HUES64 (cell line): ENCODE results near the gene ACACB.

Source experiments
- H3K27ac ChIP-seq: 2 replicates; pipeline ENCODE4 v1.7.0; 2013; ENCODE audit warnings: low read depth, low read length, inconsistent platforms
- H3K27me3 ChIP-seq: 2 replicates; pipeline ENCODE4 v1.6.1; 2013; ENCODE audit warnings: mild to moderate bottlenecking, low read length; ENCODE audit not compliant: insufficient read depth
- H3K36me3 ChIP-seq: 2 replicates; pipeline ENCODE4 v1.6.1; 2013; ENCODE audit warnings: mild to moderate bottlenecking, low read length; ENCODE audit not compliant: insufficient read depth
- H3K4me1 ChIP-seq: 2 replicates; pipeline ENCODE4 v1.6.1; 2013; ENCODE audit warnings: mild to moderate bottlenecking, low read length, moderate library complexity; ENCODE audit not compliant: insufficient read depth
- H3K4me3 ChIP-seq: 2 replicates; pipeline ENCODE4 v1.5.1; 2013; ENCODE audit warnings: mild to moderate bottlenecking, low read length, moderate library complexity
- H3K9ac ChIP-seq: 2 replicates; pipeline ENCODE4 v1.6.1; 2013; ENCODE audit warnings: mild to moderate bottlenecking, low read depth, low read length
- H3K9me3 ChIP-seq: 2 replicates; pipeline ENCODE4 v1.6.1; 2013; ENCODE audit warnings: low read depth, low read length; ENCODE audit not compliant: insufficient read depth
- WGBS: fragments of 150-250, 120-280 bp; methylation state at CpG from one replicate; pipeline ENCODE4 v1.1.7; 2013; ENCODE audit warnings: missing lambda C conversion rate; 5-methylcytosine and 5-hydroxymethylcytosine counted together

Gene ACACB

DNA sequence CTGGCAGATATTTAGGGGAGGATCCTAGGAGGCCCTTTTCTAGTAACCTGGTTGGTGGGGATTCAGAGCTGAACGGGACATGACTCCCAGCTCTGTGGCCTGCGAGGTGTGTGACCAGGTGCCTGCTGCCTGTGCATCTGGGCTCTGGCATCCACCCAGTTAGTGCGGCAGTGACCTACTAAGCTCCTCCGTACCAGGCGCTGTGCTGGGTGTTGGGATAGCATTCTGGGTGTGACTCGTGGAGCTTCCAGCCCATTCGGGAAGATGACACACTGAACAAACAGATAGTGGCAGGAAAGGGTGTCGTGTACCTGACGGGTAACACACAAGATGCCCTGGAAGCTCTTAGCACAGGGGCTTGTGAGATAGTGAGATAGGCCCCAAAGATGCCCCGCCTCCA lies 80.9 kb downstream of the ACACB start:
- H3K36me3 ChIP-seq = peaks cover 19% of the 10 kb centered on the region; the same call in 1 of the 2 replicates
- H3K9ac ChIP-seq = no peak overlapping the region
- no peak overlapping the region for H3K27ac ChIP-seq
- H3K27me3 ChIP-seq = no peaks in the 10 kb centered on the region
- H3K9me3 ChIP-seq = no peaks in the 10 kb centered on the region
- H3K4me3 ChIP-seq = no peak overlapping the region
- 97% methylated on average over 10 of the region's 10 CpGs for WGBS
- H3K4me1 ChIP-seq = no peaks in the 10 kb centered on the region

DNA sequence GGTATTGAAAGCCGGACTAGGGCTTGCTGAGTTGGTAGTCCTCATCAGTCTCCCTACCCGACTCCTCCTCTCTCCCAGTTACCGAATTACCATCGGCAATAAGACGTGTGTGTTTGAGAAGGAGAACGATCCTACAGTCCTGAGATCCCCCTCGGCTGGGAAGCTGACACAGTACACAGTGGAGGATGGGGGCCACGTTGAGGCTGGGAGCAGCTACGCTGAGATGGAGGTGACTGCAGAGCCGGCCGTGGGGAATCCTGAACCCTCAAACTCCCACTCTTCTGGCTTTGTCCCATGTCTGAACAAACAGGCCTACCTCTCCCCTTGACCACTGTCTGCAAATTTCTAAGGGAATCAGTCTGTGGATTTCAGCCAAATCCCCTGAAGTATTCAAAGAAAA lies 82.9 kb downstream of the ACACB start:
- Histone ChIP-seq H3K9me3 (no peaks in the 10 kb centered on the region), H3K4me3 (no peak overlapping the region), H3K27ac (no peak overlapping the region), H3K27me3 (no peaks in the 10 kb centered on the region), H3K4me1 (no peaks in the 10 kb centered on the region), H3K9ac (no peak overlapping the region), H3K36me3 (0 out of 2 replicates have a peak, but pooled peaks cover 16% of the 10 kb centered on the region)
- WGBS = 97% methylated on average over 10 of the region's 11 CpGs

DNA sequence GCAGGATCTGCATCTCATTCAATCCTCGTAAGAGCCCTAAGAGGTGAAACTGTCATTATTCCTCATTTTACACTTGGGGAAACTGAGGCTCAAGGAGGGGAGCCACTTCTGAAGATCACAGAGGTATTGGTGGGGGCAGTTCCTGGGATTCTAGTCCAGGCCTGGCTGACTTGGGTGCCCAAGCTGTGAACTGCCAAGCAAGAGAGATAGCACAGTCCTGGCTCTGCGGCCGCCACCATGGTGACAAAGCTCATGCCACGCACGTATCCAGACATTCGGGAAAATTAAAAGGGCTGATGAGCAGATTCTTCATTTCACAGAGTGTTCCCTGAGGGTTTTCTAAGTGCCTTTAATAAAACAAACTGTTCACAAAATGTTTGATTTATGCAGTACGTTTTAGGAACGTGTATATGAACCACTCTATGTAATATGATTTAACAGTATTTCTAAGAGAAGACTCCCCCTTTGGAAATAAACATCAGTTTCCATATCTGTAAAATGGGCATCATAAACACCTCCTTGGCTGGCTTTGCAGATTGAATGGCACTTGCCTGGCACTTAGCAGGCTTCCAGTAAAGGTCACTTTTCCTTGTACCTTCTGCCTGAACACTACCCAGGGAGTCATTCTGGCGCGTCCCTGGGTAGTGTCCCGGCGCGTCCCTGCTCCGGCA lies 84.6 kb downstream of the ACACB start:
- Histone ChIP-seq H3K9ac (no peak overlapping the region), H3K4me3 (no peak overlapping the region), H3K9me3 (no peaks in the 10 kb centered on the region), H3K4me1 (no peaks in the 10 kb centered on the region), H3K27me3 (no peaks in the 10 kb centered on the region), H3K36me3 (0 out of 2 replicates have a peak, but pooled peaks cover 7% of the 10 kb centered on the region), H3K27ac (no peak overlapping the region)
- WGBS = 97% methylated on average over 13 of the region's 14 CpGs

DNA sequence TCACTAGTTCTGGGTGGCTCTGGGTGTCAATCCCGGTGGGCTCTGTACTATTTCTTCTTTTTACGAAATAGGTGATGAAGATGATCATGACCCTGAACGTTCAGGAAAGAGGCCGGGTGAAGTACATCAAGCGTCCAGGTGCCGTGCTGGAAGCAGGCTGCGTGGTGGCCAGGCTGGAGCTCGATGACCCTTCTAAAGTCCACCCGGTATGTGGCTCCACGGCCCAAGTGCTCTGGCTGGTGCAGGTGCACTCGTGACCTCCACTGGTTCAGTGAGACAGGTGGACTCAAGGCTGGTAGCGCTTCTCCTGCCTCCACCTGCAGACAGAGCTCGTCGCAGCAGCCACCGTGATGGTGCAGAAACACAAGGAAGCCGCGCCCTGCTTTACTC lies 85.1 kb downstream of the ACACB start:
- Histone ChIP-seq H3K4me3 (no peak overlapping the region), H3K36me3 (0 out of 2 replicates have a peak, but pooled peaks cover 3% of the 10 kb centered on the region), H3K9me3 (no peaks in the 10 kb centered on the region), H3K9ac (no peak overlapping the region), H3K27ac (no peak overlapping the region), H3K27me3 (no peaks in the 10 kb centered on the region), H3K4me1 (no peaks in the 10 kb centered on the region)
- WGBS = 96% methylated on average over 17 of the region's 17 CpGs

DNA sequence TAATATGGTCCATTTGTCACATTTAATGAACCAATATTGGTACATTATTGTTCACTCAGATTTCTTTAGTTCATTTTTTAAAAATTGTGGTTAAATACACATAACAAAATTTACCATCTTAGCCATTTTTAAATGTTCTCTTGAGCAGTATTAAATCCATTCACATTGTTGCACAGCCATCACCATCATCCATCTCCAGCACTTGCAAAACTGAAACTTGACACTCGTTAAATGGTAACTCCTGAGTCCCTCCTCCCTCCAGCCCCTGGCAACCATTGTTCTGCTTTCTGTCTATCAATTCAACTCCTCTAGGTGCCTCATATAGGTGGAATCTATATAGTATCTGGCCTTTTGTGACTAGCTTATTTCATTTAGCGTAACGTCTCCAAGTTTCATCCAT lies 86.4 kb downstream of the ACACB start:
- H3K27me3 ChIP-seq = no peaks in the 10 kb centered on the region
- 0 out of 2 replicates have a peak, but pooled peaks cover 2% of the 10 kb centered on the region for H3K36me3 ChIP-seq
- 97% methylated on average over 3 of the region's 3 CpGs for WGBS
- no peaks in the 10 kb centered on the region for H3K9me3 ChIP-seq
- no peak overlapping the region for H3K4me3 ChIP-seq
- H3K9ac ChIP-seq = no peak overlapping the region
- H3K27ac ChIP-seq = no peak overlapping the region
- no peaks in the 10 kb centered on the region for H3K4me1 ChIP-seq

DNA sequence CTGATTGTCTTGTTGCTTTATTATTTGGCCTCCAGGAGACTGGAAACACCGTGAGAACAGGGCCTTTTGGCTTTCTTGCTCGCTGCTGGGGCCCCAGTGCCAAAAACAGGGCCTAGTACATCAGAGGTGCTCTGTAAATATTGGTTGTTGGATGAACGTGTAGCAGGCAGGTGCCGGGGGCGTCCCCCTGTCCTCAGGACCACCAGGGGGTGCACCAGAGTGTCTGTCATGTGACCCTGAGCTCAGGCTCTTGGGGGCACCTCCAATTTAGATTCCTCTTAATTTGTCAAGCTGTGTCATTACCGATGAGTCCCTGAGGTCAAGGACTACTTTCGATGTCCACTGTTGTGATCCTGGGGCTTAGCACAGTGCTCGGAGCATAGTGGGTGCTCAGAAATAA lies 87.1 kb downstream of the ACACB start:
- Histone ChIP-seq H3K4me1 (no peaks in the 10 kb centered on the region), H3K9ac (no peak overlapping the region), H3K9me3 (no peaks in the 10 kb centered on the region), H3K36me3 (peaks cover 3% of the 10 kb centered on the region; the same call in 1 of the 2 replicates), H3K27me3 (no peaks in the 10 kb centered on the region), H3K4me3 (no peak overlapping the region), H3K27ac (no peak overlapping the region)
- WGBS = 93% methylated on average over 8 of the region's 8 CpGs

DNA sequence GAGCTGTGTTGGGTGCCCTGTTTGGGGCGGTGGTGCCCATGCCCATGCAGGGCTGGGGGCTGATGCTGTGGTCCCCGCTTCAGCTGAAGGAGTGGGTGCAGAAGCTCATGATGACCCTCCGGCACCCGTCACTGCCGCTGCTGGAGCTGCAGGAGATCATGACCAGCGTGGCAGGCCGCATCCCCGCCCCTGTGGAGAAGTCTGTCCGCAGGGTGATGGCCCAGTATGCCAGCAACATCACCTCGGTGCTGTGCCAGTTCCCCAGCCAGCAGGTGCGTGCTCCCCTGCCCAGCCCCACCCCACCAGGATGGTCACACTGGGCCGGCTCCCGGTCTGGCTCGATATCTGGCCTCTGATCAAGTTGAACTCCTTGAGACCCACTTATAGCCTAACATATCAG lies 92.7 kb downstream of the ACACB start:
- H3K27ac ChIP-seq = no peak overlapping the region
- H3K4me1 ChIP-seq = no peaks in the 10 kb centered on the region
- H3K36me3 ChIP-seq = peaks cover 13% of the 10 kb centered on the region; the same call in 1 of the 2 replicates
- H3K9me3 ChIP-seq = no peaks in the 10 kb centered on the region
- H3K4me3 ChIP-seq = no peak overlapping the region
- no peak overlapping the region for H3K9ac ChIP-seq
- WGBS = 96% methylated on average over 14 of the region's 14 CpGs
- H3K27me3 ChIP-seq = no peaks in the 10 kb centered on the region

DNA sequence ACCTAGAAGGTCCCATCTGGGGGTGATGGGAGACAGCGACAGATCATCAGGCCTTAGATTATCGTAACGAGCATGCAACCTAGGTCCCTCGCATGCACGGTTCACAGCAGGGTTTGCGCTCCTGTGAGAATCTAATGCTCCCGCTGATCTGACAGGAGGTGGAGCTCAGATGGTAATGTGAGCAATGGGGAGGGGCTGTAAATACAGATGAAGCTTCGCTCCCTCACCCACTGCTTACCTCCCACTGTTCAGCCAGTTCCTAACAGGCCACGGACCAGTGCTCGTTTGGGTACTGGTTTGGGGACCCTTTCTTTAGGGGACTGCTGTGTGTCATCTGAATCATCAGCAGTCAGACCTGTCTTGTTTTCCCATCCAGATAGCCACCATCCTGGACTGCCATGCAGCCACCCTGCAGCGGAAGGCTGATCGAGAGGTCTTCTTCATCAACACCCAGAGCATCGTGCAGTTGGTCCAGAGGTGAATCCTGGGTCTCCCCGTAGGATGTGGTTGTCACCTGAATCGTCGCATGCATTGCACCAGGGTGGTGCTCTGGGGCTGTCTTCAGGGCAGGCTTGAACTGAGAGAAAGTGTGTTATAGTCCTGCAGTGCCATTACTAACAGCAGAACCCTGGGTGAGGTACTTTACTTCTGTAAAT lies 96.2 kb downstream of the ACACB start:
- Histone ChIP-seq H3K4me3 (no peak overlapping the region), H3K27ac (no peak overlapping the region), H3K36me3 (peaks cover 19% of the 10 kb centered on the region), H3K9ac (no peak overlapping the region), H3K4me1 (no peaks in the 10 kb centered on the region), H3K27me3 (no peaks in the 10 kb centered on the region), H3K9me3 (no peaks in the 10 kb centered on the region)
- WGBS = 91% methylated on average over 16 of the region's 16 CpGs

DNA sequence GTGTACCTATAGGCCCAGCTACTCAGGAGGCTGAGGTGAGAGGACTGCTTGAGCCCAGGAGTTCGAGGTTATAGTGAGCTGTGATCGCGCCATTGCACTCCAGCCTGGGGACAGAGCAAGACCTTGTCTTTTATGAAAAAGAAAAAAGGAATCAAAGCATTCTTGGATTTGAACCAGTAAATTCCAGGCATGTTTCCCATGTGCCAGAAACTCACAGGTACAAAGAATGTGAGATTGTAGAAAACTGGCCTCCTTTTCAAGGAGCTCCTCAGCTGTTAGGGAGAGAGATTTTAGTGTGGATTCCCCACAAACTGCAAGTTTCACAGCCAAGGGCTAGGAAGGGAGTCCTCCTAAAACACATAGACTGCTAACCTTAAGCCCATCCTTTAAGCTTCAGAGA lies 97.7 kb downstream of the ACACB start:
- no peak overlapping the region for H3K9ac ChIP-seq
- WGBS = 96% methylated on average over 3 of the region's 3 CpGs
- H3K4me1 ChIP-seq = no peaks in the 10 kb centered on the region
- no peak overlapping the region for H3K27ac ChIP-seq
- no peak overlapping the region for H3K4me3 ChIP-seq
- H3K9me3 ChIP-seq = no peaks in the 10 kb centered on the region
- H3K36me3 ChIP-seq = peaks cover 15% of the 10 kb centered on the region; the same call in 1 of the 2 replicates
- H3K27me3 ChIP-seq = no peaks in the 10 kb centered on the region

DNA sequence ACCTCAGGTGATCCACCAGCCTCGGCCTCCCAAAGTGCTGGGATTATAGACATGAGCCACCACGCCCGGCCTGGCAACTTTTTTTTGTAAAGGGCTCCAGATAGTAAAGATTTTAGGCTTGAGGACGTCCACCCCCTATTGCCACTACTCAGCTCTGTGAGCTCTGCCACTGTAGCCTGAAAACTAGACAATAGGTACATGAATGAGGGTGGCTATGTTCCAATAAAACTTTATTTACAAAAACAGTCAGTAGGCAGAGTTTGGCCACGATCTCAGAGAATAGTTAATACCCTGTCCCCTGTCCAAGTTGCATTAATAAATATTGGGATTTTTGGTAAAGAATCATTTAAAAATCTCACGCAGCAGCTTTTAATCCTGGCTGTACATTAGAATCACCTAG lies 102.6 kb downstream of the ACACB start:
- H3K27me3 ChIP-seq = no peaks in the 10 kb centered on the region
- H3K9me3 ChIP-seq = no peaks in the 10 kb centered on the region
- 93% methylated on average over 5 of the region's 6 CpGs for WGBS
- peaks cover 16% of the 10 kb centered on the region for H3K36me3 ChIP-seq
- H3K4me1 ChIP-seq = no peaks in the 10 kb centered on the region
- H3K9ac ChIP-seq = no peak overlapping the region
- no peak overlapping the region for H3K4me3 ChIP-seq
- H3K27ac ChIP-seq = no peak overlapping the region

DNA sequence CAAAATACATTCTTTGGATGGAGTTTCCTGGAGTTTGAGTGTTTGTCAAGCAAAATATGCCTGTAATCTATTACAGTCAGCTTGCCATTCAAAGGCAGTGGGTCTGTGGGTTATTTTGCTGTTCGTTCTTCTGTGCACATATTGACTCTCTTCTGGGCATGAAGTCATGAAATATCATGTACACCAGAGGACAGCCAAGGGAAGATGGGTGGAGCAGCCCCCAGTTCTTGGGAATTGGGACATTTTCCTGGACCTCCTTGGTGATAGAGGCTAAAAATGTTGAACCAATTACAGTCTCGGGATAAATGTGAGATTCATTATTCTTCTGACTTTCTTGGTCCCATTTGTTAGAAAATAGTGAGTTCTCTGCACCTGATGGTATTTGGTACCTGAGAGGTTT lies 103.6 kb downstream of the ACACB start:
- Histone ChIP-seq H3K9ac (no peak overlapping the region), H3K27me3 (no peaks in the 10 kb centered on the region), H3K4me3 (no peak overlapping the region), H3K27ac (no peak overlapping the region), H3K9me3 (no peaks in the 10 kb centered on the region), H3K4me1 (no peaks in the 10 kb centered on the region), H3K36me3 (peaks cover 15% of the 10 kb centered on the region)
- 96% methylated on average over 2 of the region's 2 CpGs for WGBS
